Measurements from ENCODE around the gene CNOT6. TPM values are rescaled to one million over a fixed set of nuclear protein-coding genes. Genes with fewer than 3 reads are reported as not detected.
"Not testable (repeated sequence)": the region's sequence is repeated elsewhere in the genome, so short reads cannot be mapped to it uniquely, and the experiment has no call there.

Gene CNOT6
- total RNA-seq, 4 donors from 2014 or later, result 4.1 to 12.0 (median 6.4) TPM

- no peaks in the 10 kb centered on the region for H3K9me3 ChIP-seq
- intact Hi-C loops (cut with DNase I; ENCODE audit: low total_unique reads) (no loop called here), in situ Hi-C loops (cut with MboI; ENCODE audit: low sequenced_read_pairs in 4 of 4) (no loop called here)
- no peak overlapping the region for H3K27ac ChIP-seq
- H3K4me3 ChIP-seq, result no peak overlapping the region
- TF ChIP-seq POLR2A (IDR thresholded peaks at IDR 0.05), result no peak
- TF ChIP-seq, protein P1, sequence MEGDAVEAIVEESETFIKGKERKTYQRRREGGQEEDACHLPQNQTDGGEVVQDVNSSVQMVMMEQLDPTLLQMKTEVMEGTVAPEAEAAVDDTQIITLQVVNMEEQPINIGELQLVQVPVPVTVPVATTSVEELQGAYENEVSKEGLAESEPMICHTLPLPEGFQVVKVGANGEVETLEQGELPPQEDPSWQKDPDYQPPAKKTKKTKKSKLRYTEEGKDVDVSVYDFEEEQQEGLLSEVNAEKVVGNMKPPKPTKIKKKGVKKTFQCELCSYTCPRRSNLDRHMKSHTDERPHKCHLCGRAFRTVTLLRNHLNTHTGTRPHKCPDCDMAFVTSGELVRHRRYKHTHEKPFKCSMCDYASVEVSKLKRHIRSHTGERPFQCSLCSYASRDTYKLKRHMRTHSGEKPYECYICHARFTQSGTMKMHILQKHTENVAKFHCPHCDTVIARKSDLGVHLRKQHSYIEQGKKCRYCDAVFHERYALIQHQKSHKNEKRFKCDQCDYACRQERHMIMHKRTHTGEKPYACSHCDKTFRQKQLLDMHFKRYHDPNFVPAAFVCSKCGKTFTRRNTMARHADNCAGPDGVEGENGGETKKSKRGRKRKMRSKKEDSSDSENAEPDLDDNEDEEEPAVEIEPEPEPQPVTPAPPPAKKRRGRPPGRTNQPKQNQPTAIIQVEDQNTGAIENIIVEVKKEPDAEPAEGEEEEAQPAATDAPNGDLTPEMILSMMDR (IDR thresholded peaks at IDR 0.05 in 4 of 5, conservative IDR thresholded peaks at IDR 0.05 in 1 of 5), result no peak
- ATAC-seq, result no peak
- peaks cover 10 to 12% of the 10 kb centered on the region in 2 donors for H3K4me1 ChIP-seq
- peaks cover 0 to 5% of the 10 kb centered on the region in 2 donors for H3K36me3 ChIP-seq
- DNase-seq, result no peak
- no peaks in the 10 kb centered on the region for H3K27me3 ChIP-seq
Observed at GRCh38 chr5:180527659-180528058, 33.5 kb downstream of the CNOT6 start.

DNA sequence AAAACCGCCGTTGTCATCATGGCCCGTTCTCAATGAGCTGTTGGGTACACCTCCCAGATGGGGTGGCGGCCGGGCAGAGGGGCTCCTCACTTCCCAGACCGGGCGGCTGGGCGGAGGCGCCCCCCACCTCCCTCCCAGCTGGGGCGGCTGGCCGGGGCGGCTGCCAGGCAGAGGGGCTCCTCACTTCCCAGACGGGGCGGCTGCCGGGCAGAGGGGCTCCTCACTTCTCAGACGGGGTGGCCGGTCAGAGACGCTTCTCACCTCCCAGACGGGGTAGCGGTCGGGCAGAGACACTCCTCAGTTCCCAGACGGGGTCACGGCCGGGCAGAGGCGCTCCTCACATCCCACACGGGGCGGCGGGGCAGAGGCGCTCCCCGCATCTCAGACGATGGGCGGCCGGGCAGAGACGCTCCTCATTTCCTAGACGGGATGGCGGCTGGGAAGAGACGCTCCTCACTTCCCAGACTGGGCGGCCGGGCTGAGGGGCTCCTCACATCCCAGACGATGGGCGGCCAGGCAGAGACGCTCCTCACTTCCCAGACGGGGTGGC lies 36.9 kb downstream of the CNOT6 start:
- intact Hi-C loops (cut with DNase I; ENCODE audit: low total_unique reads), result not testable (repeated sequence)

GRCh38 chr5:180532268-180532667 lies 38.1 kb downstream of the CNOT6 start:
- Histone ChIP-seq H3K36me3 (peaks cover 0 to 6% of the 10 kb centered on the region in 2 donors), H3K27ac (no peak overlapping the region), H3K27me3 (no peaks in the 10 kb centered on the region), H3K4me3 (no peak overlapping the region), H3K9me3 (no peaks in the 10 kb centered on the region), H3K4me1 (no peaks in the 10 kb centered on the region)
- no peak for TF ChIP-seq POLR2A (IDR thresholded peaks at IDR 0.05)
- TF ChIP-seq, protein P1 (IDR thresholded peaks at IDR 0.05 in 4 of 5, conservative IDR thresholded peaks at IDR 0.05 in 1 of 5), result no peak
- in situ Hi-C loops (cut with MboI; ENCODE audit: low sequenced_read_pairs in 4 of 4), result no loop called here
- DNase-seq, result no peak
- no peak for ATAC-seq
- intact Hi-C loops (cut with DNase I; ENCODE audit: low total_unique reads), result no loop called here

More for the DNA sequence above, 36.9 kb downstream of the CNOT6 start:
- DNase-seq; ATAC-seq; H3K9me3 ChIP-seq; H3K36me3 ChIP-seq; H3K27me3 ChIP-seq; H3K27ac ChIP-seq; H3K4me3 ChIP-seq; H3K4me1 ChIP-seq; in situ Hi-C loops (cut with MboI; ENCODE audit: low sequenced_read_pairs in 4 of 4): not testable (repeated sequence)

- in situ Hi-C loops (cut with MboI; ENCODE audit: low sequenced_read_pairs in 4 of 4) (no loop called here), intact Hi-C loops (cut with DNase I; ENCODE audit: low total_unique reads) (no loop called here)
- Histone ChIP-seq H3K4me3 (no peak overlapping the region), H3K9me3 (no peaks in the 10 kb centered on the region), H3K4me1 (no peaks in the 10 kb centered on the region), H3K27ac (no peak overlapping the region), H3K27me3 (no peaks in the 10 kb centered on the region), H3K36me3 (peaks cover 0 to 6% of the 10 kb centered on the region in 2 donors)
- DNase-seq (no peak), ATAC-seq (no peak)
- TF ChIP-seq, protein P1 (IDR thresholded peaks at IDR 0.05 in 4 of 5, conservative IDR thresholded peaks at IDR 0.05 in 1 of 5), result no peak
Observed at GRCh38 chr5:180533845-180534244, 39.7 kb downstream of the CNOT6 start.

DNA sequence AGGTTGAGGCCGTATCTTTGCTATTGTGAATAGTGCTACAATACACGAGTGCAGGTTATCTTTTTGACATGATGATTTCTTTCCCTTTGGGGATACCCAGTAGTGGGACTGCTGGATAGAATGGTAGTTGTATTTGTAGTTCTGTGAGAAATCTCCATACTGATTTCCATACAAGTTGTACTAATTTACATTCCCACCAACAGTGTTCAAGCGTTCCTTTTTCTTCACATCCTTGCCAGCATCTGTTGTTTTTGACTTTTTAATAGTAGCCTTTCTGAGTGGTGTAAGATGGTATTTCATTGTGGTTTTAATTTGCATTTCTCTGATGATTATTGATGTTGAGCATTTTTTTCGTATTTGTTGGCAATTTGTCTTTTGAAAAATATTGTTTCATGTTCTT lies 41.4 kb downstream of the CNOT6 start:
- in situ Hi-C loops (cut with MboI; ENCODE audit: low sequenced_read_pairs in 4 of 4), result no loop called here
- no peak overlapping the region for H3K4me3 ChIP-seq
- DNase-seq (no peak), ATAC-seq (no peak)
- peaks cover 0 to 6% of the 10 kb centered on the region in 2 donors for H3K36me3 ChIP-seq
- H3K27me3 ChIP-seq, result no peaks in the 10 kb centered on the region
- intact Hi-C loops (cut with DNase I; ENCODE audit: low total_unique reads), result no loop called here
- H3K27ac ChIP-seq, result no peak overlapping the region
- H3K9me3 ChIP-seq, result no peaks in the 10 kb centered on the region
- no peak for TF ChIP-seq POLR2A (IDR thresholded peaks at IDR 0.05)
- TF ChIP-seq, protein P1 (IDR thresholded peaks at IDR 0.05 in 4 of 5, conservative IDR thresholded peaks at IDR 0.05 in 1 of 5), result no peak
- no peaks in the 10 kb centered on the region for H3K4me1 ChIP-seq
